GM21447 (cell line): ENCODE data around the gene CCDC154.
"Not testable (repeated sequence)": the region's sequence is repeated elsewhere in the genome, so short reads cannot be mapped to it uniquely, and the experiment has no call there.

Experiments used
- ATAC-seq: cut with Tn5 transposase; IDR thresholded peaks from one replicate; pipeline ENCODE4 v1.9.1; 2021; ENCODE audit not compliant: unreplicated experiment

CCDC154 gene

GRCh38 chr16:1455190-1456171 is 11.1 kb upstream of the CCDC154 start:
- no peak for ATAC-seq

- no peak for ATAC-seq
Measured at GRCh38 chr16:1454561-1454960, 10.2 kb upstream of the CCDC154 start.

- ATAC-seq = no peak
Measured at GRCh38 chr16:1453316-1453715, 9.0 kb upstream of the CCDC154 start.

- no peak for ATAC-seq
Measured at GRCh38 chr16:1452530-1452929, 8.2 kb upstream of the CCDC154 start.

GRCh38 chr16:1451702-1452392 is 7.5 kb upstream of the CCDC154 start:
- no peak for ATAC-seq

- ATAC-seq = no peak
Measured at GRCh38 chr16:1450841-1451240, 6.5 kb upstream of the CCDC154 start.

- no peak for ATAC-seq
Measured at GRCh38 chr16:1450218-1450617, 5.9 kb upstream of the CCDC154 start.

- no peak for ATAC-seq
Measured at GRCh38 chr16:1449201-1449788, 4.9 kb upstream of the CCDC154 start.

GRCh38 chr16:1448536-1449116 is 4.3 kb upstream of the CCDC154 start:
- ATAC-seq = no peak

- ATAC-seq = no peak
Measured at GRCh38 chr16:1447965-1448364, 3.6 kb upstream of the CCDC154 start.

- no peak for ATAC-seq
Measured at GRCh38 chr16:1446296-1447080, 2.1 kb upstream of the CCDC154 start.

- ATAC-seq = no peak
Measured at GRCh38 chr16:1445518-1446203, 1.3 kb upstream of the CCDC154 start.

- no peak for ATAC-seq
Measured at GRCh38 chr16:1444730-1445517, 568 bp upstream of the CCDC154 start.

- no peak for ATAC-seq
Measured at GRCh38 chr16:1443403-1443973, 868 bp downstream of the CCDC154 start.

- no peak for ATAC-seq
Measured at GRCh38 chr16:1442697-1443096, 1.7 kb downstream of the CCDC154 start.

- no peak for ATAC-seq
Measured at GRCh38 chr16:1441391-1441829, 2.9 kb downstream of the CCDC154 start.

GRCh38 chr16:1439699-1440074 is 4.7 kb downstream of the CCDC154 start:
- ATAC-seq = not testable (repeated sequence)

GRCh38 chr16:1439058-1439698 is 5.2 kb downstream of the CCDC154 start:
- ATAC-seq = no peak
